K562 (cell line): ENCODE data around the gene PARD3. TPM values are rescaled to one million over a fixed set of nuclear protein-coding genes. Genes with fewer than 3 reads are reported as not detected.

Experiments
- ATAC-seq: fragments of 200-7000 bp; cut with Tn5 transposase; 3 replicates; pipeline ENCODE4 v1.9.1; 2020; ENCODE audit warnings: moderate library complexity
- BruUV-seq: library from RNA; stranded (reverse); fragments of 400-500 nt; replicated peaks from 2 replicates; lab custom pipeline; 2021; lab: Mats Ljungman, UMichigan
- CTCF ChIA-PET: fragments of 300-600 bp; formaldehyde crosslinking; extraction: SDS; loops from one replicate; lab custom pipeline; 2021; ENCODE audit warnings: low intra/inter-chr PET ratio; lab: Yijun Ruan, JAX
- POLR2A ChIA-PET: fragments of 300-600, 350-650 bp; sonication (Branson Sonifier 250); formaldehyde crosslinking; extraction: SDS; loops from one replicate; lab custom pipeline; 2021; ENCODE audit warnings: antibody characterized with exemption, inconsistent platforms; lab: Yijun Ruan, JAX
- DNase-seq, 4 experiments: peaks; one replicate each; pipeline versions ENCODE4 v3.0.0 to v3.0.0-alpha.2; 2011 to 2018; ENCODE audit warnings: low spot score in 3 of 4, mixed read lengths in 3 of 4; ENCODE audit errors: extremely low read depth in 1 of 4
- FAIRE-seq: peaks from 2 replicates; lab custom pipeline; 2011; peaks lifted over from hg19 to GRCh38; lab: Jason Lieb, UNC
- H2AFZ ChIP-seq: 2 replicates; pipeline ENCODE4 v1.6.0; 2011; ENCODE audit warnings: low read depth, low read length, control low read depth, inconsistent platforms
- H3K27ac ChIP-seq: fragments of 200-600 bp; 3 replicates; pipeline ENCODE4 v1.8.0; 2011; ENCODE audit warnings: low read depth, mild to moderate bottlenecking, control low read depth, inconsistent platforms, low read length, moderate library complexity, mixed read lengths; ENCODE audit errors: extremely low read depth
- H3K27me3 ChIP-seq, 2 experiments: fragments of 300-600 bp in 1 of 2; 2 replicates in 1 of 2; 3 replicates in 1 of 2; pipeline versions ENCODE4 v1.6.0 to v1.8.0; 2011; ENCODE audit warnings: inconsistent platforms in 2 of 2, low read length in 2 of 2, mild to moderate bottlenecking in 1 of 2, mixed read lengths in 1 of 2, moderate library complexity in 1 of 2; ENCODE audit not compliant: control insufficient read depth in 2 of 2, insufficient read depth in 2 of 2
- H3K36me3 ChIP-seq: fragments of 300-600 bp; 3 replicates; pipeline ENCODE4 v1.8.0; 2011; ENCODE audit warnings: mild to moderate bottlenecking, low read length, inconsistent platforms; ENCODE audit not compliant: control insufficient read depth, insufficient read depth
- H3K4me1 ChIP-seq, 2 experiments: fragments of 200-600 bp in 1 of 2; replicated peaks in 1 of 2; 2 replicates in 1 of 2; 3 replicates in 1 of 2; pipeline versions ENCODE4 v1.5.1 to v1.8.0; 2011; ENCODE audit warnings: inconsistent platforms in 2 of 2, low read length in 2 of 2, mild to moderate bottlenecking in 1 of 2, mixed read lengths in 1 of 2, moderate library complexity in 1 of 2; ENCODE audit not compliant: control insufficient read depth in 2 of 2, insufficient read depth in 2 of 2
- H3K4me2 ChIP-seq: 2 replicates; pipeline ENCODE4 v1.6.1; 2011; ENCODE audit warnings: low read length, control low read depth, inconsistent platforms, mixed read lengths; ENCODE audit not compliant: insufficient read depth
- H3K4me3 ChIP-seq: fragments of 200-600 bp; sonication (generic), shearing (Covaris generic); 2 replicates; pipeline ENCODE4 v1.5.1; 2016; ENCODE audit warnings: control low read depth, inconsistent platforms
- H3K79me2 ChIP-seq: fragments of 200-600 bp; 3 replicates; pipeline ENCODE4 v1.8.0; 2011; ENCODE audit warnings: low read length, inconsistent platforms; ENCODE audit not compliant: control insufficient read depth, insufficient read depth
- H3K9ac ChIP-seq, 2 experiments: 2 replicates each; pipeline versions ENCODE4 v1.6.0 to v1.6.1; 2011; ENCODE audit warnings: low read depth in 2 of 2, low read length in 2 of 2, control low read depth in 1 of 2, inconsistent platforms in 1 of 2, mild to moderate bottlenecking in 1 of 2, mixed read lengths in 1 of 2; ENCODE audit not compliant: insufficient read depth in 1 of 2
- H3K9me1 ChIP-seq: one replicate; pipeline ENCODE4 v1.6.0; 2011; ENCODE audit warnings: inconsistent platforms, mild to moderate bottlenecking, low read length, moderate library complexity; ENCODE audit not compliant: control insufficient read depth, insufficient read depth
- H3K9me3 ChIP-seq: replicated peaks from 2 replicates; pipeline ENCODE4 v1.5.1; 2011; ENCODE audit warnings: low read depth, low read length, inconsistent platforms; ENCODE audit not compliant: control insufficient read depth, insufficient read depth
- H4K20me1 ChIP-seq: replicated peaks from 2 replicates; pipeline ENCODE4 v1.6.1; 2011; ENCODE audit warnings: low read length, inconsistent platforms, mixed read lengths; ENCODE audit not compliant: control insufficient read depth, insufficient read depth
- E2F3 ChIP-seq: fragments of 250-450 bp; sonication (Bioruptor Pico); IDR thresholded peaks from 2 replicates; pipeline ENCODE4 v1.4.0; 2020; ENCODE audit warnings: mild to moderate bottlenecking
- ETV1 ChIP-seq: fragments of 450-650 bp; conservative IDR thresholded peaks from 2 replicates; pipeline ENCODE4 v1.6.1; 2016; ENCODE audit warnings: missing genetic modification characterization, control low read depth, low read depth, missing compliant biosample characterization
- MEF2A ChIP-seq: IDR thresholded peaks from 2 replicates; pipeline ENCODE4 v1.6.1; 2011; ENCODE audit warnings: low read depth, mild to moderate bottlenecking, low read length, moderate library complexity; ENCODE audit not compliant: control insufficient read depth
- SP1 ChIP-seq: sonication (generic); formaldehyde crosslinking; IDR thresholded peaks from 2 replicates; pipeline ENCODE4 v1.8.1; 2022; ENCODE audit warnings: mild to moderate bottlenecking, missing genetic modification reagents
- ZBTB40 ChIP-seq, 2 experiments: fragments of 450-650 bp in 1 of 2; sonication (generic) in 1 of 2; formaldehyde crosslinking in 1 of 2; IDR thresholded peaks; 2 replicates each; pipeline versions ENCODE4 v1.7.1 to v1.9.0; 2016 to 2022; ENCODE audit warnings: inconsistent platforms in 1 of 2, mild to moderate bottlenecking in 1 of 2, missing genetic modification reagents in 1 of 2
- ZNF436 ChIP-seq: fragments of 250-450, 450-650 bp; sonication (Bioruptor Pico); formaldehyde crosslinking; IDR thresholded peaks from 2 replicates; pipeline ENCODE4 v1.7.0; 2020; ENCODE audit warnings: mild to moderate bottlenecking
- ZNF609 ChIP-seq: sonication (generic); formaldehyde crosslinking; IDR thresholded peaks from 2 replicates; pipeline ENCODE4 v1.8.1; 2023; ENCODE audit warnings: missing genetic modification reagents, mild to moderate bottlenecking, borderline replicate concordance
- WGBS: fragments of 100-300 bp; shearing (Covaris generic); methylation state at CpG from one replicate; pipeline ENCODE4 v1.1.6; 2016; ENCODE audit warnings: low coverage, mixed read lengths; ENCODE audit not compliant: insufficient coverage; ENCODE audit errors: missing lambda C conversion rate; 5-methylcytosine and 5-hydroxymethylcytosine counted together
- in situ Hi-C: fragments of 300-500 bp; cut with MboI; formaldehyde crosslinking; loops from 4 replicates; pipeline ENCODE4 v1.15.0; 2018; ENCODE audit warnings: inconsistent platforms, mixed read lengths
- intact Hi-C: fragments of 100-400 bp; cut with micrococcal nuclease; formaldehyde crosslinking; loops from 2 replicates; pipeline ENCODE4 v1.14.2; 2022
- polyA plus RNA-seq, 8 experiments: library from polyadenylated mRNA; depleted of rRNA in 4 of 8; stranded (reverse) in 5 of 8; unstranded in 3 of 8; fragments of >200 nt; fragmentation: Nextera tagmentation in 2 of 8; fragmentation: Illumina TruSeq in 1 of 8; extraction: Ambion mirVana in 2 of 8; extraction: Trizol in 1 of 8; gene quantifications; 2 replicates each; pipeline versions ENCODE4 v1.2.1 to v1.2.3, GENCODE V29; 2011 to 2014; ENCODE audit warnings: inconsistent platforms in 1 of 8, missing spikeins in 1 of 8
- total RNA-seq, 7 experiments: library from RNA; depleted of rRNA in 6 of 7; stranded (reverse); fragments of >200 nt in 6 of 7; fragmentation: Illumina TruSeq in 2 of 7; extraction: Trizol in 2 of 7; gene quantifications; 2 replicates each; pipeline versions ENCODE4 v1.2.1 to v1.2.3, GENCODE V29; 2011 to 2021; ENCODE audit warnings: low replicate concordance in 1 of 7

The PARD3 gene
- total and polyA plus RNA-seq, 9 of the 15 experiments (the other 6 are each of a cell fraction or from before 2014, with no cell fraction given): 2.7 to 11.7 (median 7.7) TPM

GRCh38 chr10:34348021-34348420 lies 467.1 kb downstream of the PARD3 start:
- BruUV-seq: no TSS peak
- intact Hi-C loops: no loop called here
- ChIA-PET CTCF (no interaction called here), POLR2A (interaction anchor here (0.7 kb wide), 1 partner anchor 30 kb away, joined by 3 read pairs; no protein-coding TSS in a partner anchor)
- Histone ChIP-seq H3K4me2 (no peak overlapping the region), H3K27ac (no peak overlapping the region), H3K27me3 (no peaks in the 10 kb centered on the region), H2AFZ (no peak overlapping the region), H3K9ac (no peak overlapping the region), H3K4me3 (no peak overlapping the region), H3K4me1 (no peaks in the 10 kb centered on the region), H3K9me1 (no peaks in the 10 kb centered on the region), H3K79me2 (no peaks in the 10 kb centered on the region), H4K20me1 (no peaks in the 10 kb centered on the region), H3K9me3 (no peaks in the 10 kb centered on the region), H3K36me3 (no peaks in the 10 kb centered on the region)
- DNase-seq: no peak
- WGBS: 22% methylated on average over 6 of the region's 6 CpGs
- no peak for ATAC-seq
- FAIRE-seq: no peak
- in situ Hi-C loops: no loop called here
- no peak for TF ChIP-seq E2F3 (CRISPR knock-in tag)
- no peak for TF ChIP-seq MEF2A
- TF ChIP-seq ZNF436 (CRISPR knock-in tag): no peak
- TF ChIP-seq ETV1 (tag): no peak
- TF ChIP-seq ZBTB40 (IDR thresholded peaks at IDR 0.05): no peak
- TF ChIP-seq ZBTB40 (CRISPR knock-in tag; IDR thresholded peaks at IDR 0.05): no peak
- no peak for TF ChIP-seq ZNF609 (CRISPR knock-in tag)
- TF ChIP-seq SP1 (CRISPR knock-in tag): no peak
